ENCODE measurements around the gene MMP23B.
"Not testable (repeated sequence)": the region's sequence is repeated elsewhere in the genome, so short reads cannot be mapped to it uniquely, and the experiment has no call there.

MMP23B gene

DNA sequence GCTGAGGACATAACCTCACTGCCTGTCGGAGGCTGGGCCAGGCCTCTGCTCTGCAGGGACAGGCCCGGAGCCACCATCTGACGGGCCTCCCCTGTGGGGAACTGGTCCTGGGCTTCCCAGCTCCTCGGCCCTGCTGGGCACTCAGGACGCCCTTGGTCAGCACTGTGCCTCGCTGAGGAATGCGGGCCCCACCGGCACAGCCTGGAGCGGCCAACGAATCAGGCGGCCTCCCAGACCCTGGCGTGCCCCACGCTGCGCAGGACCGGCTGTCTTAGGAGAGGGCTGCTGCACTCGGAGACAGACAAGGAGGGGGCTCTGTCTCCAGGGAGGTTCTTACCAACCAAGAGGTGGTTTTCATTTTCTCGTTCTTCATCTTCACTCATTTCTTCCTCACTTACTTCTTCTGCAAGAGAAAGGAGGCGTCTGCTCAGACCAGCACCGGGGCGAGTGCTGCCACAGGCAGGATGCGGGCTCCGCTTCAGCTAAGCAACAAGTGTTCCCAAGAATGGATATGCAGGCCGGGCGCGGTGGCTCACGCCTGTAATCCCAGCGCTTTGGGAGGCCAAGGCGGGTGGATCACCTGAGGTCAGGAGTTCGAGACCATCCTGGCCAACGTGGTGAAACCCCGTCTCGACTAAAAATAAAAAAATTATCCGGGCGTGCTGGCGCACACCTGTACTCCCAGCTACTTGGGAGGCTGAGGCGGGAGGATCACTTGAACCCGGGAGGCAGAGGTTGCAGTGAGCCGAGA, 8.9 kb downstream of the MMP23B start:
- not testable (repeated sequence) for H3K4ac ChIP-seq (ENCODE audit: low read length); H3K9ac ChIP-seq (ENCODE audit: low read depth, low read length, poor library complexity); H3K79me1 ChIP-seq (ENCODE audit: low read depth, low read length); H3K4me1 ChIP-seq (ENCODE audit: control insufficient read depth in 2 of 2, insufficient read depth in 1 of 2, low read depth in 1 of 2, low read length in 2 of 2); H2AFZ ChIP-seq (ENCODE audit: low read length); H4K8ac ChIP-seq (ENCODE audit: low read depth, low read length); H2AK5ac ChIP-seq (ENCODE audit: low read depth, low read length); H3K4me3 ChIP-seq (ENCODE audit: low read length in 2 of 2); H3K18ac ChIP-seq (ENCODE audit: low read length); H2BK15ac ChIP-seq (ENCODE audit: low read length); DNase-seq (ENCODE audit: low spot score); H3K14ac ChIP-seq (ENCODE audit: low read length); H3K9me3 ChIP-seq (replicated peaks in 1 of 2; ENCODE audit: control insufficient read depth in 2 of 2, insufficient read depth in 1 of 2, low read depth in 1 of 2, low read length in 2 of 2); H2BK12ac ChIP-seq (ENCODE audit: low read length); H4K91ac ChIP-seq (ENCODE audit: low read depth, low read length, poor library complexity); H3K23ac ChIP-seq (ENCODE audit: low read depth, low read length, poor library complexity); H2BK120ac ChIP-seq (ENCODE audit: low read depth, low read length); H2BK5ac ChIP-seq (ENCODE audit: low read length); H3K4me2 ChIP-seq (ENCODE audit: insufficient read depth, low read length, poor library complexity, severe bottlenecking); H3K27ac ChIP-seq (replicated peaks; ENCODE audit: low read length); H3K27me3 ChIP-seq (ENCODE audit: control insufficient read depth in 3 of 3, insufficient read depth in 3 of 3, low read depth in 1 of 3, low read length in 3 of 3)
- peaks cover 3 to 17% of the 10 kb centered on the region in 2 donors for H3K36me3 ChIP-seq (replicated peaks in 1 of 2; ENCODE audit: control insufficient read depth in 2 of 2, insufficient read depth in 2 of 2, low read length in 2 of 2)
- no CpG with 5 or more reads among the region's 38 CpGs for whole genome bisulfite sequencing, 2 donors (ENCODE audit: extremely low coverage in 2 of 2, insufficient read length in 2 of 2, insufficient replicate concordance in 1 of 2)

DNA sequence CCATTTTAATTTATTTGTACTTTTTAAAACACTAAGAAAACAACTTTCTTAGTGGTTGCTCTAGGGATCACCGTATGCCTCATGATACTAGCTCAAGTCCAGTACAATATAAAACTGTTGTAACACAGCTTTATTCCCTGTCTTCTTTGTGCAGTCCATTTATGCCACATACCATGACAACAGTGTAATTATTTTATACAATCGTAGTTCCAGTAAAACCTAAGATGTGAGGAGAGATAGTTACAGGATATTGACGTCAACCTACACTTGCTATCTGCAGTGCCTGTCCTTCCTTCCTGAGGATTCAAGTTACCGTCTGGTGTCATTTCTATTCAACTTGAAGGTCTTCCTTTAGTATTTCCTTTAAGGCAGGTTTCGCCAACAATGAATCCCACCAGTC, 14.4 kb downstream of the MMP23B start:
- not testable (repeated sequence) for H4K91ac ChIP-seq (ENCODE audit: low read depth, low read length, poor library complexity); H3K9me3 ChIP-seq (replicated peaks in 1 of 2; ENCODE audit: control insufficient read depth in 2 of 2, insufficient read depth in 1 of 2, low read depth in 1 of 2, low read length in 2 of 2); H3K4ac ChIP-seq (ENCODE audit: low read length); H3K79me1 ChIP-seq (ENCODE audit: low read depth, low read length); H3K14ac ChIP-seq (ENCODE audit: low read length); DNase-seq (ENCODE audit: low spot score); H2BK12ac ChIP-seq (ENCODE audit: low read length); H3K27ac ChIP-seq (replicated peaks; ENCODE audit: low read length); H2AK5ac ChIP-seq (ENCODE audit: low read depth, low read length); H3K4me1 ChIP-seq (ENCODE audit: control insufficient read depth in 2 of 2, insufficient read depth in 1 of 2, low read depth in 1 of 2, low read length in 2 of 2); H2AFZ ChIP-seq (ENCODE audit: low read length); H3K23ac ChIP-seq (ENCODE audit: low read depth, low read length, poor library complexity); H2BK15ac ChIP-seq (ENCODE audit: low read length); H3K27me3 ChIP-seq (ENCODE audit: control insufficient read depth in 3 of 3, insufficient read depth in 3 of 3, low read depth in 1 of 3, low read length in 3 of 3); H3K18ac ChIP-seq (ENCODE audit: low read length); H3K4me2 ChIP-seq (ENCODE audit: insufficient read depth, low read length, poor library complexity, severe bottlenecking); H2BK5ac ChIP-seq (ENCODE audit: low read length); H3K4me3 ChIP-seq (ENCODE audit: low read length in 2 of 2); H3K9ac ChIP-seq (ENCODE audit: low read depth, low read length, poor library complexity); H4K8ac ChIP-seq (ENCODE audit: low read depth, low read length); H2BK120ac ChIP-seq (ENCODE audit: low read depth, low read length)
- no CpG with 5 or more reads among the region's 5 CpGs for WGBS, 2 donors (ENCODE audit: extremely low coverage in 2 of 2, insufficient read length in 2 of 2, insufficient replicate concordance in 1 of 2)
- peaks cover 17 to 46% of the 10 kb centered on the region in 2 donors for H3K36me3 ChIP-seq (replicated peaks in 1 of 2; ENCODE audit: control insufficient read depth in 2 of 2, insufficient read depth in 2 of 2, low read length in 2 of 2)

DNA sequence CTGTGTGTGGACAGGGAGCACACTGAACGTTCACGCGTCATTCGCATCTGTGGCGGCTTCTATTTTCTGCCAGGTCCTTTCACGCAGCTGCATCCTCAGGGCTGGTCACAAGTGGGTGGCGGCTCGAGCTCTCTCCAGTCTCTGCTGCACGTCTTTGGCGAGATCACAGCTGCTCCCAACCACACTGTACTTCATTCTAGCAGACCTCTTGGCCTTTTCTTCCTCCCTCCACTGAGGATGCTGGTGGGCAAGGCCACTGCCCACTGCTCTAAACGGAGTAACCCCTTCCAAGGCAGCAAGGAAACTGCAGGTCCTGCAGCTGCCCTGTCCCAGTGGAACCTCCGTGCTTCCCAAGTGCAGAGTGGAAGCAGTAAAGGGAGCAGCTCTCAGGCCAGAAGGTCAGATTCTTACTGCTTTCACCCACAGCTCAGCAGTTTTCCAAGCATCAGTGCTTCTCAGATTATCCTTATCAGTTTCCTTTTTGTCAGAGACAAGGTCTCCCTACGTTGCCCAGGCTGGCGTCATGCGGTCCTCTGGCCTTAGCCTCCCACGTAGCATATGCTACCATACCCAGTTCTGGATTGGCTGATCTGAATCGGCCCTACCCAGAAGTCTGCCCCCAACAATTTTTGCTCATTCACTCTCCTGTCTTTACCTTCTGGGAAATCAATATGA, 15.7 kb downstream of the MMP23B start:
- H2BK15ac ChIP-seq (ENCODE audit: low read length); DNase-seq (ENCODE audit: low spot score); H4K8ac ChIP-seq (ENCODE audit: low read depth, low read length); H3K27ac ChIP-seq (replicated peaks; ENCODE audit: low read length); H2BK5ac ChIP-seq (ENCODE audit: low read length); H3K4me2 ChIP-seq (ENCODE audit: insufficient read depth, low read length, poor library complexity, severe bottlenecking); H3K27me3 ChIP-seq (ENCODE audit: control insufficient read depth in 3 of 3, insufficient read depth in 3 of 3, low read depth in 1 of 3, low read length in 3 of 3); H3K23ac ChIP-seq (ENCODE audit: low read depth, low read length, poor library complexity); H3K18ac ChIP-seq (ENCODE audit: low read length); H2BK12ac ChIP-seq (ENCODE audit: low read length); H2AK5ac ChIP-seq (ENCODE audit: low read depth, low read length); H3K4ac ChIP-seq (ENCODE audit: low read length); H2AFZ ChIP-seq (ENCODE audit: low read length); H3K79me1 ChIP-seq (ENCODE audit: low read depth, low read length); H4K91ac ChIP-seq (ENCODE audit: low read depth, low read length, poor library complexity); H3K9me3 ChIP-seq (replicated peaks in 1 of 2; ENCODE audit: control insufficient read depth in 2 of 2, insufficient read depth in 1 of 2, low read depth in 1 of 2, low read length in 2 of 2); H2BK120ac ChIP-seq (ENCODE audit: low read depth, low read length); H3K9ac ChIP-seq (ENCODE audit: low read depth, low read length, poor library complexity); H3K14ac ChIP-seq (ENCODE audit: low read length); H3K4me3 ChIP-seq (ENCODE audit: low read length in 2 of 2); H3K4me1 ChIP-seq (ENCODE audit: control insufficient read depth in 2 of 2, insufficient read depth in 1 of 2, low read depth in 1 of 2, low read length in 2 of 2): not testable (repeated sequence)
- peaks cover 26 to 59% of the 10 kb centered on the region in 2 donors for H3K36me3 ChIP-seq (replicated peaks in 1 of 2; ENCODE audit: control insufficient read depth in 2 of 2, insufficient read depth in 2 of 2, low read length in 2 of 2)
- no CpG with 5 or more reads among the region's 17 CpGs for WGBS, 2 donors (ENCODE audit: extremely low coverage in 2 of 2, insufficient read length in 2 of 2, insufficient replicate concordance in 1 of 2)

DNA sequence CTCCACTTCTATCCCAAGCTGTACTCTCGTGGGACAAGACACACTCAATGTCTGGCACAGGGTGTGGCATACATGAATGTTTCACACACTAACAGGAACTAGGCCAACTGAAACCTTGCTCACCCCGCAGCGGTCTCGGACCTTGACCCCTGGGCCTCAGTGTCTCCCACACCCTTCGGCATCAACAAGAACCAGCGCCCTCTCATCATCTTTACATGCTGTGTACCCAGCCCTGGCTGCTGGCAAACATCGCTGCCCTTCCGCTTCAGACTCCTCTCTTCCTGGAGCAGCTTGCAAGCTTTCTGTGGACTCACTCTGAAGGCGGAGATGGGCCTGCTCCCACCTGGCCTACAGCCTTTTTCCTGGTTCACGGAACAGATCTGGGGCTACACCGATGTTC, 16.3 kb downstream of the MMP23B start:
- not testable (repeated sequence) for H3K4me2 ChIP-seq (ENCODE audit: insufficient read depth, low read length, poor library complexity, severe bottlenecking); H3K18ac ChIP-seq (ENCODE audit: low read length); H2BK120ac ChIP-seq (ENCODE audit: low read depth, low read length); H3K79me1 ChIP-seq (ENCODE audit: low read depth, low read length); H2BK15ac ChIP-seq (ENCODE audit: low read length); H2BK12ac ChIP-seq (ENCODE audit: low read length); H3K9ac ChIP-seq (ENCODE audit: low read depth, low read length, poor library complexity); H2AK5ac ChIP-seq (ENCODE audit: low read depth, low read length); H4K91ac ChIP-seq (ENCODE audit: low read depth, low read length, poor library complexity); H2AFZ ChIP-seq (ENCODE audit: low read length); H3K23ac ChIP-seq (ENCODE audit: low read depth, low read length, poor library complexity); DNase-seq (ENCODE audit: low spot score); H4K8ac ChIP-seq (ENCODE audit: low read depth, low read length); H3K4me1 ChIP-seq (ENCODE audit: control insufficient read depth in 2 of 2, insufficient read depth in 1 of 2, low read depth in 1 of 2, low read length in 2 of 2); H3K14ac ChIP-seq (ENCODE audit: low read length); H2BK5ac ChIP-seq (ENCODE audit: low read length); H3K4ac ChIP-seq (ENCODE audit: low read length); H3K27me3 ChIP-seq (ENCODE audit: control insufficient read depth in 3 of 3, insufficient read depth in 3 of 3, low read depth in 1 of 3, low read length in 3 of 3); H3K27ac ChIP-seq (replicated peaks; ENCODE audit: low read length); H3K9me3 ChIP-seq (replicated peaks in 1 of 2; ENCODE audit: control insufficient read depth in 2 of 2, insufficient read depth in 1 of 2, low read depth in 1 of 2, low read length in 2 of 2); H3K4me3 ChIP-seq (ENCODE audit: low read length in 2 of 2)
- WGBS, 2 donors (ENCODE audit: extremely low coverage in 2 of 2, insufficient read length in 2 of 2, insufficient replicate concordance in 1 of 2), result no CpG with 5 or more reads among the region's 11 CpGs
- H3K36me3 ChIP-seq (replicated peaks in 1 of 2; ENCODE audit: control insufficient read depth in 2 of 2, insufficient read depth in 2 of 2, low read length in 2 of 2), result peaks cover 27 to 65% of the 10 kb centered on the region in 2 donors

All from neuronal stem cell (in vitro differentiated cells).